Esophagus muscularis mucosa (tissue), 4 donors: ENCODE measurements around the gene KRT9. TPM values are rescaled to one million over a fixed set of nuclear protein-coding genes. Genes with fewer than 3 reads are reported as not detected.

ENCODE experiments used
- DNase-seq: peaks from one replicate; pipeline ENCODE4 v3.0.0-alpha.2; 2017; ENCODE audit errors: extremely low spot score
- H3K27ac ChIP-seq, 4 donors: fragments of 200-600 bp; sonication (generic); replicated peaks in 1 of 4; 1 replicate in 3 of 4; 2 replicates in 1 of 4; pipeline ENCODE4 v1.5.1; 2016 to 2019; ENCODE audit warnings: mild to moderate bottlenecking in 1 of 4
- H3K27me3 ChIP-seq, 4 donors: fragments of 200-600 bp; sonication (generic); one replicate each; pipeline versions ENCODE4 v1.5.1 to v1.6.0; 2016 to 2019
- H3K36me3 ChIP-seq, 4 donors: fragments of 200-600 bp; sonication (generic); one replicate each; pipeline ENCODE4 v1.5.1; 2016 to 2019
- H3K4me1 ChIP-seq, 4 donors: fragments of 200-600 bp; sonication (generic); one replicate each; pipeline ENCODE4 v1.5.1; 2016 to 2019
- H3K4me3 ChIP-seq, 4 donors: fragments of 200-600 bp; sonication (generic); 1 replicate in 2 of 4; 2 replicates in 2 of 4; pipeline ENCODE4 v1.5.1; 2016 to 2019; ENCODE audit warnings: mild to moderate bottlenecking in 4 of 4, moderate library complexity in 1 of 4
- H3K9me3 ChIP-seq, 4 donors: fragments of 200-600 bp; sonication (generic); 1 replicate in 3 of 4; 2 replicates in 1 of 4; pipeline ENCODE4 v1.5.1; 2016 to 2019
- EP300 ChIP-seq: sonication (generic); formaldehyde crosslinking; IDR thresholded peaks from one replicate; pipeline ENCODE4 v1.6.1; 2017; ENCODE audit warnings: antibody characterized with exemption
- POLR2A ChIP-seq: fragments of 450-650 bp; IDR thresholded peaks from one replicate; pipeline ENCODE4 v1.6.1; 2017; ENCODE audit warnings: antibody characterized with exemption, moderate library complexity, mild to moderate bottlenecking, low read depth
- POLR2AphosphoS5 ChIP-seq, 2 donors: sonication (generic); formaldehyde crosslinking; IDR thresholded peaks; one replicate each; pipeline ENCODE4 v1.6.1; 2017; ENCODE audit warnings: antibody characterized with exemption in 2 of 2
- WGBS: methylation state at CpG from one replicate; pipeline ENCODE4 v1.1.5; 2018; 5-methylcytosine and 5-hydroxymethylcytosine counted together
- intact Hi-C: fragments of 100-400 bp; cut with DNase I; formaldehyde crosslinking; loops from one replicate; pipeline ENCODE4 v1.15.1; 2023
- total RNA-seq, 4 donors: library from RNA; depleted of rRNA; stranded (reverse); fragments of >200 nt; gene quantifications; one replicate each; pipeline versions ENCODE4 v1.1.0 to v1.2.1, GENCODE V29; 2016
- TF ChIP-seq, protein P1 (sequence below), 3 experiments: fragments of 200-600 bp in 2 of 3; fragments of 450-650 bp in 1 of 3; sonication (generic) in 2 of 3; IDR thresholded peaks; one replicate each; pipeline ENCODE4 v1.5.1; 2017 to 2019; ENCODE audit warnings: antibody characterized with exemption in 3 of 3, mild to moderate bottlenecking in 2 of 3, moderate library complexity in 1 of 3

The KRT9 gene
- total RNA-seq, 4 donors from 2014 or later = not detected

DNA sequence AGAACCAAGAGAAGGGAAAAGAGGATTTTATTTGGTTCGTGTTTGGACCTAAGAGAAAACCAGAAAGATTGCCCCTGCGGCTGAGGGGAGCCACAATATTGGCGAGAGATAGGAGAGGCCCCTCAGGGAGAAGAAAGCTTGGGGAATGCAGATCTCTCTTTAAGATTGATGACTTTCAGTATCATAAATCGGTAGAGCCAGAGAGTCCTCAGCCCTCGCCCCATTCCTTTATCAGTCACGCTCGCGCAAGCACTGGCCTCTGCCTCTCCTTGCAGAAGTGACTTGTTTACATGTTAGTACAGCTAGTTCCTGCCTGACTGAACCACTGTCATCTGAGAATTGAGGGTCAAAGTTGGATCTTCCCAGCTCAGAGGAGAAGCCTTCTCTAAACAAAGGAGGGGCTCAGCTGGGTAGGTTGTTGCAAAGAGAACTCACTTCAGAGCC is 22.2 kb downstream of the KRT9 start:
- Histone ChIP-seq H3K36me3 (no peaks in the 10 kb centered on the region), H3K27ac (no peak overlapping the region), H3K27me3 (no peaks in the 10 kb centered on the region), H3K4me1 (peaks cover 17 to 26% (median 20%) of the 10 kb centered on the region in 4 donors), H3K4me3 (peak overlapping the region in 1 of 4 donors; percentile 37), H3K9me3 (peaks cover 0 to 9% (median 3%) of the 10 kb centered on the region in 4 donors)
- TF ChIP-seq EP300 = no peak
- TF ChIP-seq POLR2A = no peak
- TF ChIP-seq POLR2AphosphoS5 (IDR thresholded peaks at IDR 0.05) = no peak
- TF ChIP-seq, protein P1, sequence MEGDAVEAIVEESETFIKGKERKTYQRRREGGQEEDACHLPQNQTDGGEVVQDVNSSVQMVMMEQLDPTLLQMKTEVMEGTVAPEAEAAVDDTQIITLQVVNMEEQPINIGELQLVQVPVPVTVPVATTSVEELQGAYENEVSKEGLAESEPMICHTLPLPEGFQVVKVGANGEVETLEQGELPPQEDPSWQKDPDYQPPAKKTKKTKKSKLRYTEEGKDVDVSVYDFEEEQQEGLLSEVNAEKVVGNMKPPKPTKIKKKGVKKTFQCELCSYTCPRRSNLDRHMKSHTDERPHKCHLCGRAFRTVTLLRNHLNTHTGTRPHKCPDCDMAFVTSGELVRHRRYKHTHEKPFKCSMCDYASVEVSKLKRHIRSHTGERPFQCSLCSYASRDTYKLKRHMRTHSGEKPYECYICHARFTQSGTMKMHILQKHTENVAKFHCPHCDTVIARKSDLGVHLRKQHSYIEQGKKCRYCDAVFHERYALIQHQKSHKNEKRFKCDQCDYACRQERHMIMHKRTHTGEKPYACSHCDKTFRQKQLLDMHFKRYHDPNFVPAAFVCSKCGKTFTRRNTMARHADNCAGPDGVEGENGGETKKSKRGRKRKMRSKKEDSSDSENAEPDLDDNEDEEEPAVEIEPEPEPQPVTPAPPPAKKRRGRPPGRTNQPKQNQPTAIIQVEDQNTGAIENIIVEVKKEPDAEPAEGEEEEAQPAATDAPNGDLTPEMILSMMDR (IDR thresholded peaks at IDR 0.05) = no peak
- no peak for DNase-seq
- intact Hi-C loops = loop anchor here (1.0 to 5.0 kb wide), 4 partner anchors 98 to 692 kb away; no protein-coding TSS in a partner anchor
- WGBS = 74% methylated on average over 8 of the region's 8 CpGs

DNA sequence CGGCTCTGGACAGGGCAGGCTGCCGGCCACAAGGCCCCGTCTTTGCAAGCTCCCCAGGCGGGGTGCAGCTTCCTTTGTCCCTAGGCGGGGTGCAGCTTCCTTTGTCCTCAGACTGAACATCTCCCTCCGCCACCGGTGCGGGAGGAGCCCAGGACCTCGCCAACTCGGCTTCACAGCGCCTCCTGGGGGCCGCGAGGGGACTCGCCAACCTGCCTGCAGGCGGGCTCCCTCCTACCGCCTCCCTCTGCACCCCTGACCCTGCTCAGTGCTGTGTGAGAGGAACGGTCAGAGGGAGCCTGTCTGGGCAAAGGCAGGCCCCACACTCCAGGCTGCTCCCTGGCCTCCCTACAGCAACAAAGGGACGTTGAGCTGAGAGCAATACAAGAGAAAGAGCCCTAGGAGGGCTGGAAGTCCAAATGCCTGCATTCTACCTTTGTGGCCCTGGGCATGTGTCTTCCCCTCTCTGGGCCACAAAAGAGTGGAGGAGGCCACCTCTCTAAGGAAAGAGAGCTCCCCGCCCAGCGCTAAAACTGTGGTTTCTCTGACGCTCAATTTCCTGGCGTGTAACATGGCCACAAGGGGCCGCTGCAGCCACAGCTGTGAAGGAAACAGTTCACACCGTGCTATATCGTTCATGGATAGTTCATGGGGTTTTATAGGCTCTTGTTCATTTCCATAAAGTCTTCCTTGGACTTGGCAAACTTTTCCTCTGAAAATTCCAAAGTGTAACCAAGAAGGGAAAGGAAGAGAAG is 22.8 kb downstream of the KRT9 start:
- Histone ChIP-seq H3K4me3 (peak overlapping the region; percentile 26 to 44 (median 36)), H3K4me1 (peaks cover 17 to 26% (median 20%) of the 10 kb centered on the region in 4 donors), H3K27me3 (no peaks in the 10 kb centered on the region), H3K36me3 (no peaks in the 10 kb centered on the region), H3K9me3 (peaks cover 0 to 9% (median 3%) of the 10 kb centered on the region in 4 donors), H3K27ac (peak overlapping the region in 2 of 4 donors; percentile 17 to 46)
- WGBS = under 1% methylated on average over 18 of the region's 25 CpGs
- peak; percentile 93 for DNase-seq
- TF ChIP-seq EP300 (no peak), POLR2A (no peak), POLR2AphosphoS5 (IDR thresholded peaks at IDR 0.05) (peak in 1 of 2 donors; percentile 21)
- TF ChIP-seq, protein P1 (IDR thresholded peaks at IDR 0.05) = peak; percentile 69 to 81 (median 73)
- intact Hi-C loops = loop anchor here (1.0 to 5.0 kb wide), 4 partner anchors 98 to 692 kb away; no protein-coding TSS in a partner anchor

DNA sequence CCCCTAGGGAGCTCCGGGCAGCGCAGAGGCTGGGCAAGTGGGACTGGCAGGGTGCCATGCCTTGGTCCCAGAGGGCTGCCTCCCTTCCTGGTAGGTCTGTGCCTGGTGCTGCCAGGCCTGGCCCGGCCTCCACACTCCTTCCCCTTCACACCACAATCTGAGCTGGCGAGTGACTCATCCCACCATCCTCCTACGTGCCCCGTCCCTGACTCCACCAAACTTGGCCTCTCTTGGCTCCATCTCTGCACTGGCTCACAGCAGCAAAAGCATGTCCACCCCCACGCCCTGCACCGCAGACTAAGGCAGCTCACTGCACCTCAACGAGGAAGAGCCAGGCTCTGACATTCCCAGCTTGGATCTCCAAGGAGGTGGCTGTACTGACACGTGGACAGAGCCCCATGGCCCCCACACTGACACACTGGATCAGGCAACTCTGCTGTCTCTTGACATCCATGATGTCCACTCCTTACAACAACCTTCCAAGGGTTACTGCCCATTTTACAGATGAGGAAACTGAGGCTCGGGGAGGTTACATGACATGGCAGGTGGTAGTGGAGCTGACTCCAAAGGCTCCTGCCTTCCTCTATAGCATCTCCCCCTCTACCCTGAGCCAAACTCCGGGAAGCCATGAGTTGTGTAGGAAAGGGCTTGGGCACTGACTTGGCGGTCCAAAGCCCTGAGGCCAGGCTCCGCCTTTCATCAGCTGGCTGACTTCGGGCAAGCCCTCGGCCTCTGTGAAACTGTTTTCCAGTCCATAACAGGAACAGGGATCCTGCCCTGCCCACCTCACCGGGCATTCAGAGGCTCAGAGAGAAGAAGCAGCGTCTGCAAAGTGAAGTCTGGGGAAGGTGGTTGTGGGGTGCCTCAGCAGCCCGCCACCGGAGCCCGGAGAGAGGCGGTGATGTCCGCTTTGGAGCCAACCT is 23.7 kb downstream of the KRT9 start:
- Histone ChIP-seq H3K36me3 (no peaks in the 10 kb centered on the region), H3K9me3 (peaks cover 0 to 9% (median 3%) of the 10 kb centered on the region in 4 donors), H3K27ac (peak overlapping the region in 2 of 4 donors; percentile 17 to 46), H3K4me3 (peak overlapping the region; percentile 26 to 44 (median 36)), H3K4me1 (peaks cover 17 to 26% (median 20%) of the 10 kb centered on the region in 4 donors), H3K27me3 (no peaks in the 10 kb centered on the region)
- intact Hi-C loops = loop anchor here (2.0 to 5.0 kb wide), 3 partner anchors 114 to 691 kb away; no protein-coding TSS in a partner anchor
- 43% methylated on average over 10 of the region's 23 CpGs for WGBS
- no peak for DNase-seq
- no peak for TF ChIP-seq POLR2A
- peak in 1 of 2 donors; percentile 9 for TF ChIP-seq POLR2AphosphoS5 (IDR thresholded peaks at IDR 0.05)
- TF ChIP-seq EP300 = no peak

DNA sequence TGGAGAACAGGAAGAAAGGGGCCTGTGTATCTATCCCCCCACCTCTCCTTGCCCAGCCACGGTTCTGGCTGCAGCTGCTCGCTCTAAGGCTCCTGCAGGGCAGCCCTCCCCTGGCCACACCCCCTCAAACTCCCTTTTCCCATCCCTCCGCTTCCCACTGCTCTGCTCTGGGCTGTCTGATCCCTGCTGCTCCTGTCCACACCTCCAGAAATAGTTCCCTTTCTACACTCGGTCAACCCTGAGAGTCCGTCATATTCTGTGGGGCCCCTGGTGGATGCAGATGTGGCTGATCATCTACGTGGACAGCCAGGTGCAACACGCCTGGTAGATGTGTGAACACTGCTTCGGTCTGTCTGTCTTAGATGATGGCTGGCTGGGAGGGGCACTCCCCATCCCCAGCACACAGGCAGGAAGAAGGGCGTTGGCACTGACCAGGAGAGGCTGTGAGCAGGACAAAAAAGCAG is 24.4 kb downstream of the KRT9 start:
- Histone ChIP-seq H3K27me3 (no peaks in the 10 kb centered on the region), H3K36me3 (no peaks in the 10 kb centered on the region), H3K27ac (peak overlapping the region in 1 of 4 donors; percentile 31), H3K4me3 (no peak overlapping the region), H3K9me3 (peaks cover 0 to 9% (median 3%) of the 10 kb centered on the region in 4 donors), H3K4me1 (peaks cover 17 to 26% (median 20%) of the 10 kb centered on the region in 4 donors)
- intact Hi-C loops = loop anchor here (5.0 kb wide), 2 partner anchors 115 to 690 kb away; no protein-coding TSS in a partner anchor
- 63% methylated on average over 5 of the region's 9 CpGs for WGBS
- TF ChIP-seq EP300 (no peak), POLR2AphosphoS5 (IDR thresholded peaks at IDR 0.05) (no peak), POLR2A (no peak)
- TF ChIP-seq, protein P1 (IDR thresholded peaks at IDR 0.05) = no peak
- no peak for DNase-seq
